Kidney epithelial cell (primary cell): ENCODE results near the gene RNF111. TPM values are rescaled to one million over a fixed set of nuclear protein-coding genes. Genes with fewer than 3 reads are reported as not detected.

Experiments
- DNase-seq: peaks from one replicate; pipeline ENCODE4 v3.0.0-alpha.2; 2010; ENCODE audit warnings: low read depth
- H3K27me3 ChIP-seq: 2 replicates; pipeline ENCODE4 v1.6.0; 2011; ENCODE audit warnings: low read length; ENCODE audit not compliant: control insufficient read depth, insufficient read depth
- H3K36me3 ChIP-seq: 2 replicates; pipeline ENCODE4 v1.5.1; 2011; ENCODE audit warnings: low read length; ENCODE audit not compliant: control insufficient read depth, insufficient read depth
- H3K4me3 ChIP-seq: 2 replicates; pipeline ENCODE4 v1.5.1; 2011; ENCODE audit warnings: low read depth, mild to moderate bottlenecking, control low read depth, low read length
- total RNA-seq: library from RNA; depleted of rRNA; stranded (reverse); fragments of >200 nt; gene quantifications from 2 replicates; pipeline ENCODE4 v1.2.3, GENCODE V29; 2015
- TF ChIP-seq, protein P1 (sequence below): IDR thresholded peaks from 2 replicates; pipeline ENCODE4 v1.5.1; 2011; ENCODE audit warnings: mild to moderate bottlenecking, moderate library complexity, low read length, control low read depth, inconsistent platforms; ENCODE audit not compliant: insufficient read depth, poor library complexity, severe bottlenecking

Gene RNF111
- total RNA-seq, 1 donor from 2014 or later, result 18.0 TPM

- H3K36me3 ChIP-seq, result no peaks in the 10 kb centered on the region
- no peak for DNase-seq
- TF ChIP-seq, protein P1, sequence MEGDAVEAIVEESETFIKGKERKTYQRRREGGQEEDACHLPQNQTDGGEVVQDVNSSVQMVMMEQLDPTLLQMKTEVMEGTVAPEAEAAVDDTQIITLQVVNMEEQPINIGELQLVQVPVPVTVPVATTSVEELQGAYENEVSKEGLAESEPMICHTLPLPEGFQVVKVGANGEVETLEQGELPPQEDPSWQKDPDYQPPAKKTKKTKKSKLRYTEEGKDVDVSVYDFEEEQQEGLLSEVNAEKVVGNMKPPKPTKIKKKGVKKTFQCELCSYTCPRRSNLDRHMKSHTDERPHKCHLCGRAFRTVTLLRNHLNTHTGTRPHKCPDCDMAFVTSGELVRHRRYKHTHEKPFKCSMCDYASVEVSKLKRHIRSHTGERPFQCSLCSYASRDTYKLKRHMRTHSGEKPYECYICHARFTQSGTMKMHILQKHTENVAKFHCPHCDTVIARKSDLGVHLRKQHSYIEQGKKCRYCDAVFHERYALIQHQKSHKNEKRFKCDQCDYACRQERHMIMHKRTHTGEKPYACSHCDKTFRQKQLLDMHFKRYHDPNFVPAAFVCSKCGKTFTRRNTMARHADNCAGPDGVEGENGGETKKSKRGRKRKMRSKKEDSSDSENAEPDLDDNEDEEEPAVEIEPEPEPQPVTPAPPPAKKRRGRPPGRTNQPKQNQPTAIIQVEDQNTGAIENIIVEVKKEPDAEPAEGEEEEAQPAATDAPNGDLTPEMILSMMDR, result no peak
- no peaks in the 10 kb centered on the region for H3K27me3 ChIP-seq
- no peak overlapping the region for H3K4me3 ChIP-seq
These were observed 75.6 kb downstream of the RNF111 start for GRCh38 chr15:59063042-59063441.

DNA sequence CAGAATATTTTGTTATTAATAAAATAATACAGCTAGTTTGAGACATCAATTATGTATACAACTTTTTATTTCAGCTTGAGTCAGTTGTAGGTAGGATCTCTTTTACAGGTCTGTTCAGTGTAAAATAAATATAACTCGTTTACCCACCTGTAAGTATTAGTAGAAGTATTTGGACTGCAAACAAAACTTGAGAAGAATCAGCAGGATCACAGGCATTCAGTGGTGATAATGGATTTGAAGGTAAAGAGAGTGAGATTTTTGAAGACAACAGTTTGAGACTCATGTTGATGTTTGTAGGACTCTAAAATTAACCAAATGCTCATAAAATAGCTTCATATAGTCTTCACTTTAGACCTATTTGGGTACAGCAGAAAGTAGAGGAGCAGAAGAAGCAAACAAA lies 82.0 kb downstream of the RNF111 start:
- no peak overlapping the region for H3K4me3 ChIP-seq
- TF ChIP-seq, protein P1, result no peak
- no peak for DNase-seq
- no peaks in the 10 kb centered on the region for H3K36me3 ChIP-seq
- no peaks in the 10 kb centered on the region for H3K27me3 ChIP-seq

GRCh38 chr15:59074607-59075006 lies 87.1 kb downstream of the RNF111 start:
- Histone ChIP-seq H3K4me3 (no peak overlapping the region), H3K27me3 (no peaks in the 10 kb centered on the region), H3K36me3 (no peaks in the 10 kb centered on the region)
- TF ChIP-seq, protein P1, result no peak
- DNase-seq, result no peak

- Histone ChIP-seq H3K4me3 (no peak overlapping the region), H3K36me3 (no peaks in the 10 kb centered on the region), H3K27me3 (no peaks in the 10 kb centered on the region)
- no peak for DNase-seq
- TF ChIP-seq, protein P1, result no peak
These were observed 100.3 kb downstream of the RNF111 start for GRCh38 chr15:59087731-59088130.

GRCh38 chr15:59094077-59094476 lies 106.6 kb downstream of the RNF111 start:
- Histone ChIP-seq H3K36me3 (no peaks in the 10 kb centered on the region), H3K27me3 (no peaks in the 10 kb centered on the region), H3K4me3 (no peak overlapping the region)
- TF ChIP-seq, protein P1, result no peak
- no peak for DNase-seq

GRCh38 chr15:59096429-59096828 lies 109.0 kb downstream of the RNF111 start:
- TF ChIP-seq, protein P1, result no peak
- Histone ChIP-seq H3K4me3 (no peak overlapping the region), H3K27me3 (no peaks in the 10 kb centered on the region), H3K36me3 (no peaks in the 10 kb centered on the region)
- no peak for DNase-seq
